Measurements from ENCODE around the gene LMF2. TPM values are rescaled to one million over a fixed set of nuclear protein-coding genes. Genes with fewer than 3 reads are reported as not detected.

LMF2 gene
- total and polyA plus RNA-seq, 2 of the 8 experiments (the other 6 are each of a cell fraction or from before 2014, with no cell fraction given) = 34.3 to 62.9 TPM

DNA sequence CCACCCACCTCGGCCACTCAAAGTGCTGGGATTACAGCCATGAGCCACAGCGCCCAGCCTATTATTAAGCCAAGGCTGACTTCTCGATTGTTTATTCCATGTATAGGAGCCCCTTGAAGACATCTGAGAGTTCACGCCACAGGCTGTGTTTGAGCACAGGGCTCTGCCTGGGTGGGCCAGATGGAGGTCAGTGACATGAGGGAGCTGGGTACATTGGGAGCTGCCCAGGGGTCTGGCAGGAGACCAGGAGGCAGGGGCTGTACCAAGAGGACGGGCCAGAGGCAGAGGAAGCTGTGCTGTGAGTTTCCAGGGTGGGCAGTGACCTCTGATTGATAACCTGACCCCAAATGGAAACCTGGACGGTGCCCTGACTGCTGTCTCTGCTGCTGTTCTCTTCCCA, 5.4 kb downstream of the LMF2 start:
- H3K36me3 ChIP-seq (ENCODE audit: control insufficient read depth in 2 of 4, insufficient read depth in 4 of 4, low read length in 3 of 4) = peaks cover 0 to 15% (median 0%) of the 10 kb centered on the region in 4 experiments; a peak in 2 of 8 replicates
- H4K8ac ChIP-seq (ENCODE audit: extremely low read depth, insufficient read depth, low read length) = no peak overlapping the region
- no peak overlapping the region for H2BK120ac ChIP-seq (replicated peaks; ENCODE audit: low read depth, low read length)
- H4K20me1 ChIP-seq (replicated peaks in 1 of 2; ENCODE audit: control insufficient read depth in 1 of 2, insufficient read depth in 2 of 2, low read length in 2 of 2) = peaks cover 0 to 13% of the 10 kb centered on the region in 2 experiments
- no peak for TF ChIP-seq RBBP5 (IDR thresholded peaks at IDR 0.05; ENCODE audit: borderline replicate concordance, low read depth, low read length)
- no peak for TF ChIP-seq BACH1 (IDR thresholded peaks at IDR 0.05; ENCODE audit: low read length)
- no peak for TF ChIP-seq BRCA1 (IDR thresholded peaks at IDR 0.05; ENCODE audit: low read depth, low read length)
- TF ChIP-seq YY1 (IDR thresholded peaks at IDR 0.05; ENCODE audit: low read depth, low read length) = no peak
- no peak for TF ChIP-seq SP4 (IDR thresholded peaks at IDR 0.05; ENCODE audit: low read length)
- no peak for TF ChIP-seq JUN (IDR thresholded peaks at IDR 0.05; ENCODE audit: low read depth, low read length)
- no peak for TF ChIP-seq SIX5 (IDR thresholded peaks at IDR 0.05; ENCODE audit: low read depth, low read length)
- no peak for TF ChIP-seq SUZ12 (IDR thresholded peaks at IDR 0.05; ENCODE audit: low read length)
- no peak for TF ChIP-seq KDM4A (IDR thresholded peaks at IDR 0.05; ENCODE audit: low read depth, low read length, severe bottlenecking)
- TF ChIP-seq, protein P1, sequence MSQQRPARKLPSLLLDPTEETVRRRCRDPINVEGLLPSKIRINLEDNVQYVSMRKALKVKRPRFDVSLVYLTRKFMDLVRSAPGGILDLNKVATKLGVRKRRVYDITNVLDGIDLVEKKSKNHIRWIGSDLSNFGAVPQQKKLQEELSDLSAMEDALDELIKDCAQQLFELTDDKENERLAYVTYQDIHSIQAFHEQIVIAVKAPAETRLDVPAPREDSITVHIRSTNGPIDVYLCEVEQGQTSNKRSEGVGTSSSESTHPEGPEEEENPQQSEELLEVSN (IDR thresholded peaks at IDR 0.05) = no peak
- TF ChIP-seq MAFK (IDR thresholded peaks at IDR 0.05; ENCODE audit: low read depth, low read length) = no peak
- no peak for TF ChIP-seq SAP30 (IDR thresholded peaks at IDR 0.05; ENCODE audit: insufficient read depth, insufficient replicate concordance, low read length)
- TF ChIP-seq TCF12 (IDR thresholded peaks at IDR 0.05; ENCODE audit: low read depth, low read length) = no peak
- H3K9me3 ChIP-seq (ENCODE audit: insufficient read depth in 2 of 2, low read depth in 1 of 2, low read length in 1 of 2) = no peaks in the 10 kb centered on the region
- no peaks in the 10 kb centered on the region for H3K79me2 ChIP-seq (ENCODE audit: control insufficient read depth in 1 of 2, insufficient read depth in 2 of 2, low read length in 2 of 2)
- no peak overlapping the region for H3K23ac ChIP-seq (ENCODE audit: insufficient read length)
- no peak overlapping the region for H3K4me3 ChIP-seq (ENCODE audit: extremely low read depth in 1 of 4, insufficient read depth in 2 of 4, low read depth in 3 of 4, low read length in 4 of 4)
- H3K4ac ChIP-seq (replicated peaks; ENCODE audit: insufficient read length, low read depth, low read length) = no peak overlapping the region
- H2BK5ac ChIP-seq (ENCODE audit: low read depth, low read length) = no peak overlapping the region
- H3K4me2 ChIP-seq (ENCODE audit: insufficient read depth in 1 of 2, low read depth in 2 of 2, low read length in 2 of 2) = no peak overlapping the region
- H3K23me2 ChIP-seq (ENCODE audit: low read depth, low read length) = peaks cover 5% of the 10 kb centered on the region; the same call in 1 of the 2 replicates
- no peak overlapping the region for H2BK12ac ChIP-seq (ENCODE audit: low read depth, low read length)
- H3K27ac ChIP-seq (ENCODE audit: low read depth, low read length) = no peak overlapping the region
- H2AK5ac ChIP-seq (ENCODE audit: low read depth, low read length) = no peak overlapping the region
- FAIRE-seq (no peak), DNase-seq (ENCODE audit: low read depth in 1 of 2, low spot score in 2 of 2) (no peak)
- H2AFZ ChIP-seq (ENCODE audit: low read length) = no peak overlapping the region
- ChIA-PET POLR2A (ENCODE audit: partially characterized antibody) (interaction anchor here (1.1 to 3.4 kb wide), 2 partner anchors 11 to 18 kb away, joined by 3 to 21 read pairs; no protein-coding TSS in a partner anchor), CTCF (ENCODE audit: partially characterized antibody) (interaction anchor here (0.7 to 2.7 kb wide), 7 partner anchors 10 to 190 kb away, joined by 3 to 11 read pairs (median 4); partner anchors contain the start of gene MIOX)
- H3K4me1 ChIP-seq (replicated peaks in 1 of 4; ENCODE audit: control insufficient read depth in 3 of 4, insufficient read depth in 4 of 4, low read length in 3 of 4) = peaks cover 0 to 8% (median 4%) of the 10 kb centered on the region in 4 experiments; a peak in 5 of 7 replicates
- peaks cover 3% of the 10 kb centered on the region; the same call in 1 of the 2 replicates for H3K79me1 ChIP-seq (ENCODE audit: low read depth, low read length)
- WGBS, 2 experiments (ENCODE audit: extremely low coverage in 1 of 2, insufficient coverage in 1 of 2, insufficient read length in 1 of 2, insufficient replicate concordance in 2 of 2, low coverage in 1 of 2, low lambda C conversion rate in 2 of 2, missing lambda C conversion rate in 1 of 2) = 86% methylated on average over 6 of the region's 6 CpGs; no CpG with 5 or more reads in 1 of the 2 experiments
- H3K18ac ChIP-seq (ENCODE audit: extremely low read depth, low read length) = no peak overlapping the region
- no peak overlapping the region for H3K9ac ChIP-seq (replicated peaks in 1 of 4; ENCODE audit: extremely low read depth in 1 of 4, low read depth in 3 of 4, low read length in 3 of 4)
- no peaks in the 10 kb centered on the region for H3K27me3 ChIP-seq (replicated peaks in 1 of 4; ENCODE audit: control insufficient read depth in 3 of 4, extremely low read depth in 1 of 4, insufficient read depth in 3 of 4, low read length in 3 of 4)
- H3K56ac ChIP-seq (replicated peaks; ENCODE audit: insufficient read length, low read depth, low read length) = no peak overlapping the region
- no peak overlapping the region for H4K91ac ChIP-seq (replicated peaks; ENCODE audit: insufficient read length, low read length)
- no peak overlapping the region for H2BK15ac ChIP-seq (ENCODE audit: low read length)
- H4K5ac ChIP-seq (ENCODE audit: insufficient read length, low read depth, low read length) = no peak overlapping the region
- H2BK20ac ChIP-seq (ENCODE audit: low read length) = no peak overlapping the region
- H3K14ac ChIP-seq (ENCODE audit: insufficient read length) = no peak overlapping the region

All from H1 (cell line).